Measurements from ENCODE around the gene PRR36. TPM values are rescaled to one million over a fixed set of nuclear protein-coding genes. Genes with fewer than 3 reads are reported as not detected.

The PRR36 gene
- total and polyA plus RNA-seq, 10 of the 15 experiments (the other 5 are each of a cell fraction or from before 2014, with no cell fraction given), result 0.04 TPM; not detected in 9

DNA sequence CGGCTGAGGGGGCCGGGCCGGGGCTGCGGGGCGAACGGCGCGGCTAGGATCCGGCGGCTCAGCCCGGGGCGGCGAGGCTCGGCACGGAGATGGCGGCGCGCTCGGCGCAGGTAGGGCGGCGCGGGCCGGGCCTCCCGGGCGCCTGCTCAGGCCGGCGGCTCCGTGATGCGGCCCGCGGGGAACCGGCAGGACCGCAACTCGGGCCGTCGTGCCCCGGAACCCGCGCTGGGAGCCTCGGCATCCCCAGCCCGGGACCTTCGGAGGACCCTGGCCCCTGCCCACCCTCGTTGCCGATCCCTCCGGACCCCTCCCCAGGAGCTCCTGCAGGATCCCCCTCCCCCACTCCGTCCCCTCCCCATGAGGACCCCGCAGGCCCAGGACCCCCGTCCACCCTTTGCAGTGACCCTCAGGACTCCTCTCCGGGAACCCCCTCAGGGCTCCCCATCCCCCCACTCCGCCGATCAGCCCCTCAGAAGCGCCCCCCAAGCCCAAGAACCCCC lies 43.9 kb downstream of the PRR36 start:
- Histone ChIP-seq H3K79me2 (ENCODE audit: control insufficient read depth, insufficient read depth, low read length) (no peaks in the 10 kb centered on the region), H3K36me3 (ENCODE audit: control insufficient read depth in 2 of 2, insufficient read depth in 2 of 2, low read length in 1 of 2) (no peaks in the 10 kb centered on the region), H2AFZ (ENCODE audit: control insufficient read depth, low read depth, low read length) (no peak overlapping the region), H3K4me3 (peak overlapping the region; percentile 55; the same call in 1 of the 2 replicates), H4K20me1 (ENCODE audit: control insufficient read depth, insufficient read depth) (no peaks in the 10 kb centered on the region), H3K27ac (ENCODE audit: control insufficient read depth, insufficient read depth) (no peak overlapping the region), H3K27me3 (replicated peaks in 1 of 2; ENCODE audit: control insufficient read depth in 2 of 2, insufficient read depth in 2 of 2, low read length in 1 of 2) (no peaks in the 10 kb centered on the region), H3K4me1 (ENCODE audit: control insufficient read depth, insufficient read depth, low read length) (peaks cover 6% of the 10 kb centered on the region), H3K9ac (ENCODE audit: control insufficient read depth, insufficient read depth, low read length) (peak overlapping the region; percentile 20; the same call in 1 of the 2 replicates), H3K4me2 (ENCODE audit: control insufficient read depth, insufficient read depth) (peak overlapping the region; percentile 71; the same call in 1 of the 2 replicates), H3K9me3 (replicated peaks; ENCODE audit: control insufficient read depth, insufficient read depth, low read length) (no peaks in the 10 kb centered on the region; the same call in 2 of the 3 replicates)
- ATAC-seq (no peak), DNase-seq (ENCODE audit: low read depth, low spot score) (no peak), FAIRE-seq (no peak)
- CTCF ChIA-PET, result no interaction called here
- in situ Hi-C loops (cut with MboI) (no loop called here), intact Hi-C loops (cut with micrococcal nuclease; ENCODE audit: unreplicated experiment) (no loop called here)
- BruUV-seq (replicated peaks), result no TSS peak
- RAD21 ChIA-PET (ENCODE audit: unreplicated experiment), result no interaction called here
- TF ChIP-seq, protein P1, sequence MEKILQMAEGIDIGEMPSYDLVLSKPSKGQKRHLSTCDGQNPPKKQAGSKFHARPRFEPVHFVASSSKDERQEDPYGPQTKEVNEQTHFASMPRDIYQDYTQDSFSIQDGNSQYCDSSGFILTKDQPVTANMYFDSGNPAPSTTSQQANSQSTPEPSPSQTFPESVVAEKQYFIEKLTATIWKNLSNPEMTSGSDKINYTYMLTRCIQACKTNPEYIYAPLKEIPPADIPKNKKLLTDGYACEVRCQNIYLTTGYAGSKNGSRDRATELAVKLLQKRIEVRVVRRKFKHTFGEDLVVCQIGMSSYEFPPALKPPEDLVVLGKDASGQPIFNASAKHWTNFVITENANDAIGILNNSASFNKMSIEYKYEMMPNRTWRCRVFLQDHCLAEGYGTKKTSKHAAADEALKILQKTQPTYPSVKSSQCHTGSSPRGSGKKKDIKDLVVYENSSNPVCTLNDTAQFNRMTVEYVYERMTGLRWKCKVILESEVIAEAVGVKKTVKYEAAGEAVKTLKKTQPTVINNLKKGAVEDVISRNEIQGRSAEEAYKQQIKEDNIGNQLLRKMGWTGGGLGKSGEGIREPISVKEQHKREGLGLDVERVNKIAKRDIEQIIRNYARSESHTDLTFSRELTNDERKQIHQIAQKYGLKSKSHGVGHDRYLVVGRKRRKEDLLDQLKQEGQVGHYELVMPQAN (conservative IDR thresholded peaks at IDR 0.05), result peak; percentile 39; the same call in 1 of the 2 replicates
- TF ChIP-seq, protein P2, sequence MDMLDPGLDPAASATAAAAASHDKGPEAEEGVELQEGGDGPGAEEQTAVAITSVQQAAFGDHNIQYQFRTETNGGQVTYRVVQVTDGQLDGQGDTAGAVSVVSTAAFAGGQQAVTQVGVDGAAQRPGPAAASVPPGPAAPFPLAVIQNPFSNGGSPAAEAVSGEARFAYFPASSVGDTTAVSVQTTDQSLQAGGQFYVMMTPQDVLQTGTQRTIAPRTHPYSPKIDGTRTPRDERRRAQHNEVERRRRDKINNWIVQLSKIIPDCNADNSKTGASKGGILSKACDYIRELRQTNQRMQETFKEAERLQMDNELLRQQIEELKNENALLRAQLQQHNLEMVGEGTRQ (IDR thresholded peaks at IDR 0.05; ENCODE audit: borderline replicate concordance, low read depth, low read length), result no peak
- TF ChIP-seq LARP7 (IDR thresholded peaks at IDR 0.05) (0 out of 2 replicates have a peak, but pooled peaks have one; percentile 33), NR2C1 (IDR thresholded peaks at IDR 0.05) (no peak), IKZF1 (conservative IDR thresholded peaks at IDR 0.05) (0 out of 2 replicates have a peak, but pooled peaks have one; percentile 22), CHD2 (IDR thresholded peaks at IDR 0.05; ENCODE audit: borderline replicate concordance, low read depth, low read length) (peak; percentile 18; the same call in 1 of the 2 replicates), HDAC2 (IDR thresholded peaks at IDR 0.05) (no peak), BHLHE40 (IDR thresholded peaks at IDR 0.05; ENCODE audit: borderline replicate concordance in 1 of 2, low read depth in 2 of 2, low read length in 1 of 2) (0 out of 4 replicates have a peak, but pooled peaks of 1 of the 2 experiments have one; percentile 14), MTA3 (IDR thresholded peaks at IDR 0.05; ENCODE audit: borderline replicate concordance, low read length) (no peak), POLR2A (IDR thresholded peaks at IDR 0.05; ENCODE audit: low read depth, low read length) (peak; percentile 49; the same call in 1 of the 2 replicates), ZNF384 (IDR thresholded peaks at IDR 0.05; ENCODE audit: borderline replicate concordance, low read depth, low read length) (no peak), GATAD2B (conservative IDR thresholded peaks at IDR 0.05; ENCODE audit: low read depth) (0 out of 2 replicates have a peak, but pooled peaks have one; percentile 29)
- TF ChIP-seq, protein P3, sequence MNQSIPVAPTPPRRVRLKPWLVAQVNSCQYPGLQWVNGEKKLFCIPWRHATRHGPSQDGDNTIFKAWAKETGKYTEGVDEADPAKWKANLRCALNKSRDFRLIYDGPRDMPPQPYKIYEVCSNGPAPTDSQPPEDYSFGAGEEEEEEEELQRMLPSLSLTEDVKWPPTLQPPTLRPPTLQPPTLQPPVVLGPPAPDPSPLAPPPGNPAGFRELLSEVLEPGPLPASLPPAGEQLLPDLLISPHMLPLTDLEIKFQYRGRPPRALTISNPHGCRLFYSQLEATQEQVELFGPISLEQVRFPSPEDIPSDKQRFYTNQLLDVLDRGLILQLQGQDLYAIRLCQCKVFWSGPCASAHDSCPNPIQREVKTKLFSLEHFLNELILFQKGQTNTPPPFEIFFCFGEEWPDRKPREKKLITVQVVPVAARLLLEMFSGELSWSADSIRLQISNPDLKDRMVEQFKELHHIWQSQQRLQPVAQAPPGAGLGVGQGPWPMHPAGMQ (IDR thresholded peaks at IDR 0.05; ENCODE audit: borderline replicate concordance), result no peak
- TF ChIP-seq, protein P4, sequence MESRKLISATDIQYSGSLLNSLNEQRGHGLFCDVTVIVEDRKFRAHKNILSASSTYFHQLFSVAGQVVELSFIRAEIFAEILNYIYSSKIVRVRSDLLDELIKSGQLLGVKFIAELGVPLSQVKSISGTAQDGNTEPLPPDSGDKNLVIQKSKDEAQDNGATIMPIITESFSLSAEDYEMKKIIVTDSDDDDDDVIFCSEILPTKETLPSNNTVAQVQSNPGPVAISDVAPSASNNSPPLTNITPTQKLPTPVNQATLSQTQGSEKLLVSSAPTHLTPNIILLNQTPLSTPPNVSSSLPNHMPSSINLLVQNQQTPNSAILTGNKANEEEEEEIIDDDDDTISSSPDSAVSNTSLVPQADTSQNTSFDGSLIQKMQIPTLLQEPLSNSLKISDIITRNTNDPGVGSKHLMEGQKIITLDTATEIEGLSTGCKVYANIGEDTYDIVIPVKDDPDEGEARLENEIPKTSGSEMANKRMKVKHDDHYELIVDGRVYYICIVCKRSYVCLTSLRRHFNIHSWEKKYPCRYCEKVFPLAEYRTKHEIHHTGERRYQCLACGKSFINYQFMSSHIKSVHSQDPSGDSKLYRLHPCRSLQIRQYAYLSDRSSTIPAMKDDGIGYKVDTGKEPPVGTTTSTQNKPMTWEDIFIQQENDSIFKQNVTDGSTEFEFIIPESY (IDR thresholded peaks at IDR 0.05), result no peak
- POLR2A ChIA-PET, result interaction anchor here (0.6 kb wide), 1 partner anchor 21 kb away, joined by 3 read pairs; no protein-coding TSS in a partner anchor
- under 1% methylated on average over 41 of the region's 53 CpGs for WGBS (ENCODE audit: insufficient coverage, insufficient replicate concordance, low lambda C conversion rate, missing lambda C conversion rate)
- SMC1A ChIA-PET (ENCODE audit: uncharacterized antibody, unreplicated experiment), result no interaction called here
